Measurements from ENCODE around the gene RAB3GAP1. TPM values are rescaled to one million over a fixed set of nuclear protein-coding genes. Genes with fewer than 3 reads are reported as not detected.
"Not testable (repeated sequence)": the region's sequence is repeated elsewhere in the genome, so short reads cannot be mapped to it uniquely, and the experiment has no call there.

RAB3GAP1 gene
- total RNA-seq, 2 donors from 2014 or later: 52.3 to 62.2 TPM

GRCh38 chr2:135050132-135050531 lies 2.0 kb upstream of the RAB3GAP1 start:
- no peak for DNase-seq (ENCODE audit: low spot score)
- intact Hi-C loops (cut with DNase I): no loop called here

DNA sequence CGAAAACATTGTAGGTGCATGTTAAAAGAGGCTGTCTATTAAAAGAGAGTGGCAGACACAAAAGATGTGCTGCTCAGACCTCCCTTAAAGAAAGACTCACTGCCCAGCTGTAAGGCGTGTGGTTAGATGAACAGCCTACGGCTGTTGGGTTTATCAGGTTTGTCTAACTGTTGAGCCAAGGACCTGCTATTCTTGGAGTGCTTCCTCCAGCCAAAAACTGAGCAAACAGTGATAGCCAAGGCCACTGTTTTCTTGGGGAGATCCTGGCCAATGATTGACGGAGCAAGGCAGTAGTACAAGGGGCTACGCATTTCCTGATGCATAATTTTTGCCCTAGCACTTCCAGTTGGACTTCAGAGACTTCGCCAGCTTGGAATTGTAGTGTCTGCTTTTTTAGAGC lies 1.4 kb upstream of the RAB3GAP1 start:
- intact Hi-C loops (cut with DNase I): no loop called here

DNA sequence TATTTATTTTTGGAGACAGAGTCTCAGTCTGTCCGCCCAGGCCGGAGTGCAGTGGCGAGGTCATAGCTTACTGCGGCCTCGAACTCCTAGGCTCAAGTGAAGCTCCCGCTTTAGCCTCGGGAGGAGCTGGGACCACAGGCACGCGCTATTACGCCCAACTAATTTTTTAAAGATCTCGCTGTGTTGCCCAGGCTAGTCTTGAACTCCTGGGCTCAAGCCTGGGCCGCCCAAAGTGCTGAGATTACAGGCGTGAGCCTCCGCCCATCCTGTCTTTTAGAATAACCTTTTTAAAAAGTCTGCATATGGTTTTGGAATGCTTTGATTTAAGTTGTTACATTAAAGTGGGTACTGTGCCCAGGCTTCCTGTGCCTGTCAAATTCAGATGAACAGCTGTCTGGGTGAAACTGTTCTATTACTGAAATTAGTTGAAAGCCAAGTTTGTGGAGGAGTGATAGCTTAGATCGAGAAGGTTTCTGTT lies 944 bp downstream of the RAB3GAP1 start:
- intact Hi-C loops (cut with DNase I): no loop called here
- DNase-seq (ENCODE audit: low spot score): no peak

More for the DNA sequence above, 1.4 kb upstream of the RAB3GAP1 start:
- no peak for DNase-seq (ENCODE audit: low spot score)

GRCh38 chr2:135055182-135055786 lies 3.2 kb downstream of the RAB3GAP1 start:
- intact Hi-C loops (cut with DNase I): no loop called here
- DNase-seq (ENCODE audit: low spot score): no peak

DNA sequence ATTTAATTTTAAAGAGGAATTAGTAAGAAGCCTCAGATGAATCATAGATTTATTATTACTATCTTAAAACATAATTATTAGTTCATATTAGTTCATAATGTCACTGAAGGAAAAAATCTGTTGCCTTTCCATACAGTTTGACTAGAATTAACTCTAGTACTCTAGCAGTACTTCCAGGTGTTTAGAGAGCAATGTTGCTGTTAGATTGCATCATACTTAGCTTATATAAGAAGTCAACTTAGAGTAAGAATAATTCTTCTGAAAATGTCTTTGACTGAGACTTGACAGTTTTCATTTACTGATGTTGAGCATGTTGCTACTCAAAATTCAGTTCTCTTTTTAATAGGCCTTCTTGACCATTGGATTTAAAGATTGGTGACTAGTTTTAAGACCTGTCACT lies 4.7 kb downstream of the RAB3GAP1 start:
- intact Hi-C loops (cut with DNase I): no loop called here
- no peak for DNase-seq (ENCODE audit: low spot score)

DNA sequence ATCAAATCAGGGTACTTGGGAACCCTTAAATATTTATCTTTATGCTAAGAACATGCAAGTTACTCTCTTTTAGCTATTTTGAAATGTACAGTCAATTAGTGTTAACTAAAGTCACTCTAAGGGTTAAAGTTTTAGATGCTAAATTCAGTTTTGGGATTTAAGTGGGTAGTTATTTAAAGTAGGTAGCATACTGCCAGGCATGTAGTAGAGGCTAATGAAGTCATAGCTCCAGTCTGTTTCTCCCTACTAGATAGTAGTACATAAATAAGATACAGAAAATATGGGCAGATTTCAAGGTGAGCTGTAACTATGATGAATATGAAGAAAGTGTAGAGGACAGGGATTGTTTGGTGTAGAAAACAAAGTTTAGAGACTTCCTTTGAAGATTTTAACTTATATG lies 7.5 kb downstream of the RAB3GAP1 start:
- intact Hi-C loops (cut with DNase I): no loop called here
- DNase-seq (ENCODE audit: low spot score): no peak

DNA sequence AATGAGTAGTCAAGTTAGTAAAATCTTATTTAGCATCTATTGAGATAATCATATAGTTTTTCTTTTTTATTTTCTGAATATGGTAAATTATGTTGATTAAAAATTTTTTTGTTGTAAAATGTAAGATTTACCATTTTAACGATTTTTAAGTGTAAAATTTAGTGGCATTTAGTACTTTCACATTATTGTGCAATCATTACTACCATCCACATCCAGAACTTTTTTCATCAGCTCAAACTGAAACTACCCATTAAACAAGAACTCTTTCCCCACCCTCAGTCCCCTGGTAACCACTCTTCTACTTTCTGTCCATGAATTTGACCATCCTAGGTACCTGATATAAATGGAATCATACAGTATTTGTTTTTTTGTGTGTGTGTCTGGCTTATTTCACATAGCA lies 11.1 kb downstream of the RAB3GAP1 start:
- intact Hi-C loops (cut with DNase I): no loop called here

DNA sequence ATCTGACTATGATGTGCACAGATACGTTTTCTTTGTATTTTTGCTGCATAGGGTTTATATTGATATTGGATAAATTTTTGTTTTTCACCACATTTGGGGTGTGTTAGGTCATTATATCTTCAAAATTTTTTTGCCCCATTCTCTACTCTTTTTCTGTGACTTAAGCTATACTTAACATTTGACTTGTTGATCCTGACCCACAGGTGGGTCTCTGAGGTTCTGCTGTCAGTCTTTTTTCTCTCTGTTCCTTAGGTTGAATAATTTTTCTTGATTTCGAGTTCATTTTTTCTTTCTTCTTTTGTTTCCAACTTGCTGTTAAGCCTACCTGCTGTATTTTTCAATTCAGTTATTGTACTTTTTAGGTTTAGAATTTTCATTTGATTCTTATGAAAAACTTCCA lies 12.1 kb downstream of the RAB3GAP1 start:
- intact Hi-C loops (cut with DNase I): no loop called here
- no peak for DNase-seq (ENCODE audit: low spot score)

More for the DNA sequence above, 11.1 kb downstream of the RAB3GAP1 start:
- no peak for DNase-seq (ENCODE audit: low spot score)

- DNase-seq (ENCODE audit: low spot score): no peak
- intact Hi-C loops (cut with DNase I): no loop called here
Observed at GRCh38 chr2:135066710-135067109, 14.6 kb downstream of the RAB3GAP1 start.

GRCh38 chr2:135072125-135072997 lies 20.3 kb downstream of the RAB3GAP1 start:
- no peak for DNase-seq (ENCODE audit: low spot score)
- intact Hi-C loops (cut with DNase I): no loop called here

- no peak for DNase-seq (ENCODE audit: low spot score)
Observed at GRCh38 chr2:135074216-135074615, 22.1 kb downstream of the RAB3GAP1 start.

GRCh38 chr2:135076556-135076955 lies 24.5 kb downstream of the RAB3GAP1 start:
- DNase-seq (ENCODE audit: low spot score): no peak
- intact Hi-C loops (cut with DNase I): no loop called here

More at GRCh38 chr2:135074216-135074615, 22.1 kb downstream of the RAB3GAP1 start:
- intact Hi-C loops (cut with DNase I): no loop called here

- intact Hi-C loops (cut with DNase I): no loop called here
- DNase-seq (ENCODE audit: low spot score): no peak
Observed at GRCh38 chr2:135078417-135078816, 26.3 kb downstream of the RAB3GAP1 start.

DNA sequence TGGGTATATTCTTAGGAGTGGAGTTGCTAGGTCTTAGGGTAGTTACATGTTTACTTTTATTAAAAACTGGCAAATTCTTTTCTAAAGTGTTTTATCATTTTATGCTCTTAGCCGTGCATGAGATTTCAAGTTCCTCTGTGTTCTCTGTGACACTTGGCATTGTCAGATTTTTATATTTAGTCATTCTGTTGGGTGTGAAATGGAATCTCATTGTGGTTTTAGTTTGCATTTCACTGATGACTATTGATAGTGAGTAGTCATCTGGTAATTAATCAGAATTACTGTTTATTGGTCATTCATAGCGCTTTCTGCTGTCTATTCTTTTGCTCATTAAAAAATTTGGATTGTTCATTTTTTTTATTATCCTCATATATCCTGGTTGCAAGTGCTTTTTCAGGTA lies 34.1 kb downstream of the RAB3GAP1 start:
- intact Hi-C loops (cut with DNase I): no loop called here
- DNase-seq (ENCODE audit: low spot score): no peak

- intact Hi-C loops (cut with DNase I); DNase-seq (ENCODE audit: low spot score): not testable (repeated sequence)
Observed at GRCh38 chr2:135089597-135089996, 37.5 kb downstream of the RAB3GAP1 start.

DNA sequence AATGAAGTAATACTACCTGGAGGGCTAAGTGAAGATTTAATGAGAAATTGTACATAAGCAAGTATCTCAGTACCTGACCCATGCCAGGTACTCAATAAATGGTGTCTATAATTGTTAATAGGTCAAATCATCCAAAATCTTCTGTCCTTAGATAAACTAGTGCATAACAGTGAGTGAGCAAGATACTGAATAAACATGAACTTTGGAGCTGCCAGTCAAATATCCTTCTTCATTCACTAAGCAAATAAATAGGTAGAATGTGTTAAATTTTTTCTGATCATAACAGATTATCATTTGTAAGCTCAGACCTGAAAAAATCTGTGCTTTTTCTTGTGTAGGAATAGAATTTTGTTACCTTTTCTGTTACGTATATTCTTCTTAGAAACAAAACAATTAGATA lies 39.6 kb downstream of the RAB3GAP1 start:
- intact Hi-C loops (cut with DNase I): no loop called here
- DNase-seq (ENCODE audit: low spot score): no peak

- intact Hi-C loops (cut with DNase I): no loop called here
- DNase-seq (ENCODE audit: low spot score): no peak
Observed at GRCh38 chr2:135093193-135093592, 41.1 kb downstream of the RAB3GAP1 start.

DNA sequence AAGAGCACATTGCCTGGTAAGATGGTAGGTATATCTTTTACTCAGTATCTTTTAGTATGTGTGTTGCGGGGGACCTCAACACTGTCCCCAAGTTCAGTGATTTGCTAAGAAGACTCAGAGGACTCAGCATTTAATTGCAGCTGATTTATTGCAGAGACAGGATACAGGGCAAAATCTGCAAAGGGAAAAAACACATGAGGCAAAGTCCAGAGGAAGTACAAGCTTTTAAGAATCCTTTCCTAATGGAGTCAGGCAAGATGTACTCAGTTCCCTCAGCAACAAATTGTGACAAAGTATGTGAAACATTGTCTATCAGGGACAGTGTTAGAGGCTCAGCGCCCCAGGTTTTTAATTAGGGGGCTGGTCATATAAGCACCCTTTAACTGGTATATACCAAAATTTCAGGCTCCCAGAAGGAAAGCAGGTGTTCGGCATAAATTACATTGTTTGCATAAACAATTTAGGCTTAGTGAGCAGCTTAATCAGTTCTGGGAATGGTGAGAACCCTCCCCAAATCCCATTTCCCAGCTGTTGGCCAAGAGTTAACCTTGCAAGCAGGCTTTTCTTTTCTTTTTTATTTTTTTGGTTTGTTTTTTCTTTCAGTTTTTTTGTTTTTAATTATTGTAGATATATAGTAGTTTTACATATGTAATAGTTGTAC lies 41.7 kb downstream of the RAB3GAP1 start:
- intact Hi-C loops (cut with DNase I): no loop called here
- no peak for DNase-seq (ENCODE audit: low spot score)

- intact Hi-C loops (cut with DNase I): no loop called here
Observed at GRCh38 chr2:135094508-135094907, 42.4 kb downstream of the RAB3GAP1 start.

DNA sequence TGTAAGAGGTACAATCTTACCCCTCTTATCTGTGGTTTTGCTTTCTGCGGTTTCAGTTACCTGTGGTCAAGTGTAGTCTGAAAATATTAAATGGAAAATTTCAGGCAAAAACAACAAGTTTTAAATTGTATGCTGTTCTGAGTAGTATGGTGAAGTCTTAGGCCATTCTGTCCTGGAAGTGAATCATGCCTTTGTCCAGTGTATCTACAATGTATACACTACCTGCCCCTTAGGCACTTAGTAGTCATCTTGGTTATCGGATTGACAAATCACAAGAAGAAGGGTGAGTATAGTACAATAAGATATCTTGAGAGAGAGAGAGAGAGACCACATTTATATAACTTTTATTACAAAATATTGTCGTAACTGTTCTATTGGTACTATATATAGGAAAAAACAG lies 43.5 kb downstream of the RAB3GAP1 start:
- DNase-seq (ENCODE audit: low spot score): no peak
- intact Hi-C loops (cut with DNase I): no loop called here

More at GRCh38 chr2:135094508-135094907, 42.4 kb downstream of the RAB3GAP1 start:
- DNase-seq (ENCODE audit: low spot score): no peak

Measured in posterior vena cava (tissue), 2 donors.